WTC11 (cell line): ENCODE data around the gene PLD3.

Experiments used
- CBFB ChIP-seq: sonication (generic); formaldehyde crosslinking; IDR thresholded peaks from 2 replicates; pipeline ENCODE4 v1.8.1; 2022; ENCODE audit warnings: mild to moderate bottlenecking, low read depth, missing genetic modification reagents
- CREB1 ChIP-seq: sonication (generic); formaldehyde crosslinking; IDR thresholded peaks from 2 replicates; pipeline ENCODE4 v1.8.0; 2023; ENCODE audit warnings: mild to moderate bottlenecking, missing genetic modification reagents
- CREM ChIP-seq: sonication (generic); formaldehyde crosslinking; IDR thresholded peaks from 2 replicates; pipeline ENCODE4 v1.8.1; 2022; ENCODE audit warnings: mild to moderate bottlenecking, missing genetic modification reagents, moderate library complexity
- JUN ChIP-seq: sonication (generic); formaldehyde crosslinking; IDR thresholded peaks from 2 replicates; pipeline ENCODE4 v1.8.0; 2023; ENCODE audit warnings: mild to moderate bottlenecking, missing genetic modification reagents
- TF ChIP-seq, protein P1 (sequence below): fragments of 200-600 bp; IDR thresholded peaks from 2 replicates; pipeline ENCODE4 v1.8.0; 2022; ENCODE audit warnings: antibody characterized with exemption
- TF ChIP-seq, protein P2 (sequence below): sonication (generic); formaldehyde crosslinking; IDR thresholded peaks from 2 replicates; pipeline ENCODE4 v1.8.1; 2022; ENCODE audit warnings: mild to moderate bottlenecking, moderate library complexity, missing genetic modification reagents
- TF ChIP-seq, protein P3 (sequence below): sonication (generic); formaldehyde crosslinking; IDR thresholded peaks from 2 replicates; pipeline ENCODE4 v1.8.1; 2022; ENCODE audit warnings: low read depth, mild to moderate bottlenecking, moderate library complexity, missing genetic modification reagents, borderline replicate concordance

DNA sequence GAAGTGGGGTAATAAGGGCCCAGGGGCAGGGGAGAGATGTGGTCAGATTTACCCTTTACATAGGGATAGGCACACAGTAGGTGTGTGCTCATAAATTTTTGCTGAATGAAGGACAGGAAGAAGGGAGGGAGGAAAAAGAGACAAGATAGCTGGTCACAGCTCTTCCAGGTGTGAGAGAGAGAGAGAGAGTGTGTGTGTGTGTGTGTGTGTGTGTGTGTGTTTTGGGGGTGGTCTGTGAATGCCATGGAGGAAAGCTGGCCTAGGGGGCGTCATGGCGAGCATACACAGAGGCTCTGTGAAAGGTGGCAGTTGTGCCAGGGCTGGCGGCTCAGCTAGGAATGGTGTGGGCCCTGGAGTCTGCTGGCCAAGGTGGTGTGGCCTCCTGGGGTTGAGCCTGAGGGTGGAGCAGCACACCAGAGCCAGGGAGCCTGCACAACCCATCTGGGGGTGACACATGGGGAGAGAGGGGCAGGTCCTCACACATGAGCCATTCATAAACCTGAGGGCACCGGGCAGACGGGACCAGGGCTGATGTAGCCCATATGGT lies 70.6 kb downstream of the PLD3 start:
- TF ChIP-seq JUN (CRISPR knock-in tag) (no peak), CREM (no peak), CREB1 (CRISPR knock-in tag) (no peak), CBFB (CRISPR knock-in tag) (no peak)
- TF ChIP-seq, protein P1, sequence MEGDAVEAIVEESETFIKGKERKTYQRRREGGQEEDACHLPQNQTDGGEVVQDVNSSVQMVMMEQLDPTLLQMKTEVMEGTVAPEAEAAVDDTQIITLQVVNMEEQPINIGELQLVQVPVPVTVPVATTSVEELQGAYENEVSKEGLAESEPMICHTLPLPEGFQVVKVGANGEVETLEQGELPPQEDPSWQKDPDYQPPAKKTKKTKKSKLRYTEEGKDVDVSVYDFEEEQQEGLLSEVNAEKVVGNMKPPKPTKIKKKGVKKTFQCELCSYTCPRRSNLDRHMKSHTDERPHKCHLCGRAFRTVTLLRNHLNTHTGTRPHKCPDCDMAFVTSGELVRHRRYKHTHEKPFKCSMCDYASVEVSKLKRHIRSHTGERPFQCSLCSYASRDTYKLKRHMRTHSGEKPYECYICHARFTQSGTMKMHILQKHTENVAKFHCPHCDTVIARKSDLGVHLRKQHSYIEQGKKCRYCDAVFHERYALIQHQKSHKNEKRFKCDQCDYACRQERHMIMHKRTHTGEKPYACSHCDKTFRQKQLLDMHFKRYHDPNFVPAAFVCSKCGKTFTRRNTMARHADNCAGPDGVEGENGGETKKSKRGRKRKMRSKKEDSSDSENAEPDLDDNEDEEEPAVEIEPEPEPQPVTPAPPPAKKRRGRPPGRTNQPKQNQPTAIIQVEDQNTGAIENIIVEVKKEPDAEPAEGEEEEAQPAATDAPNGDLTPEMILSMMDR, result no peak
- TF ChIP-seq, protein P2, sequence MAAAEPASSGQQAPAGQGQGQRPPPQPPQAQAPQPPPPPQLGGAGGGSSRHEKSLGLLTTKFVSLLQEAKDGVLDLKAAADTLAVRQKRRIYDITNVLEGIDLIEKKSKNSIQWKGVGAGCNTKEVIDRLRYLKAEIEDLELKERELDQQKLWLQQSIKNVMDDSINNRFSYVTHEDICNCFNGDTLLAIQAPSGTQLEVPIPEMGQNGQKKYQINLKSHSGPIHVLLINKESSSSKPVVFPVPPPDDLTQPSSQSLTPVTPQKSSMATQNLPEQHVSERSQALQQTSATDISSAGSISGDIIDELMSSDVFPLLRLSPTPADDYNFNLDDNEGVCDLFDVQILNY, result no peak
- TF ChIP-seq, protein P3, sequence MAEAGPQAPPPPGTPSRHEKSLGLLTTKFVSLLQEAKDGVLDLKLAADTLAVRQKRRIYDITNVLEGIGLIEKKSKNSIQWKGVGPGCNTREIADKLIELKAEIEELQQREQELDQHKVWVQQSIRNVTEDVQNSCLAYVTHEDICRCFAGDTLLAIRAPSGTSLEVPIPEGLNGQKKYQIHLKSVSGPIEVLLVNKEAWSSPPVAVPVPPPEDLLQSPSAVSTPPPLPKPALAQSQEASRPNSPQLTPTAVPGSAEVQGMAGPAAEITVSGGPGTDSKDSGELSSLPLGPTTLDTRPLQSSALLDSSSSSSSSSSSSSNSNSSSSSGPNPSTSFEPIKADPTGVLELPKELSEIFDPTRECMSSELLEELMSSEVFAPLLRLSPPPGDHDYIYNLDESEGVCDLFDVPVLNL (CRISPR knock-in tag), result no peak
